Activated CD8-positive, alpha-beta T cell treated with anti-CD3 and anti-CD28 coated beads, Interleukin-2, amount 10 ng/mL, durations not matched to agents 7 days and 5 days (primary cell): Measurements from ENCODE around the gene IFITM10. TPM values are rescaled to one million over a fixed set of nuclear protein-coding genes. Genes with fewer than 3 reads are reported as not detected.
A peak's percentile ranks its signal among the peaks of the same experiment; 100 is the strongest.

ENCODE experiments used
- ATAC-seq: fragments of 150-1000 bp; cut with Tn5 transposase; one replicate; pipeline ENCODE4 v1.10.0; 2021; ENCODE audit warnings: moderate library complexity
- CTCF ChIA-PET: fragments of 350-600 bp; sonication (Branson Sonifier 250); formaldehyde crosslinking; loops from one replicate; lab custom pipeline; 2021; ENCODE audit warnings: antibody characterized with exemption; lab: Charles Lee
- POLR2A ChIA-PET: fragments of 350-600 bp; sonication (Branson Sonifier 250); formaldehyde crosslinking; loops from one replicate; lab custom pipeline; 2021; ENCODE audit warnings: antibody characterized with exemption; lab: Charles Lee
- DNase-seq: peaks from one replicate; pipeline ENCODE4 v3.0.0-alpha.2; 2020
- H3K27ac Mint-ChIP-seq: one replicate; pipeline ENCODE4 v1.8.0; 2021; ENCODE audit warnings: mild to moderate bottlenecking, mixed read lengths
- H3K27me3 Mint-ChIP-seq: one replicate; pipeline ENCODE4 v1.8.0; 2021; ENCODE audit warnings: low read depth, mixed read lengths
- H3K36me3 Mint-ChIP-seq: one replicate; pipeline ENCODE4 v1.8.0; 2021; ENCODE audit warnings: low read depth, mixed read lengths
- H3K4me1 Mint-ChIP-seq: one replicate; pipeline ENCODE4 v1.8.0; 2021; ENCODE audit warnings: low read depth, mixed read lengths
- H3K4me3 Mint-ChIP-seq: one replicate; pipeline ENCODE4 v1.8.0; 2021; ENCODE audit warnings: mild to moderate bottlenecking, mixed read lengths
- H3K9me3 Mint-ChIP-seq: one replicate; pipeline ENCODE4 v1.8.0; 2022; ENCODE audit warnings: mixed read lengths; ENCODE audit not compliant: insufficient read depth
- total RNA-seq, 2 experiments: library from RNA; stranded (reverse); gene quantifications; one replicate each; pipeline ENCODE4 v1.2.3, GENCODE V29; 2021

The IFITM10 gene
- total RNA-seq, 2 experiments from 2014 or later: 0.63 to 1.0 TPM

GRCh38 chr11:1760351-1761109 lies 10.1 kb upstream of the IFITM10 start:
- peaks cover 72% of the 10 kb centered on the region for H3K4me1 Mint-ChIP-seq
- ChIA-PET POLR2A (no interaction called here), CTCF (no interaction called here)
- H3K4me3 Mint-ChIP-seq: no peak overlapping the region
- peaks cover 52% of the 10 kb centered on the region for H3K36me3 Mint-ChIP-seq
- no peaks in the 10 kb centered on the region for H3K9me3 Mint-ChIP-seq
- peak overlapping the region; percentile 96 for H3K27ac Mint-ChIP-seq
- ATAC-seq: no peak
- H3K27me3 Mint-ChIP-seq: no peaks in the 10 kb centered on the region
- DNase-seq: no peak

GRCh38 chr11:1759851-1760220 lies 9.4 kb upstream of the IFITM10 start:
- Mint-ChIP-seq H3K36me3 (peaks cover 58% of the 10 kb centered on the region), H3K27me3 (no peaks in the 10 kb centered on the region), H3K4me3 (peak overlapping the region; percentile 46), H3K4me1 (peaks cover 79% of the 10 kb centered on the region), H3K9me3 (no peaks in the 10 kb centered on the region), H3K27ac (peak overlapping the region; percentile 96)
- ChIA-PET CTCF (no interaction called here), POLR2A (no interaction called here)
- DNase-seq: no peak
- ATAC-seq: no peak

GRCh38 chr11:1759151-1759850 lies 8.9 kb upstream of the IFITM10 start:
- H3K9me3 Mint-ChIP-seq: no peaks in the 10 kb centered on the region
- H3K27ac Mint-ChIP-seq: peak overlapping the region; percentile 96
- ChIA-PET CTCF (interaction anchor here (3.6 kb wide), 1 partner anchor 65 kb away, joined by 30 read pairs; no protein-coding TSS in a partner anchor), POLR2A (interaction anchor here (1.7 to 1.8 kb wide), 2 partner anchors 11 to 14 kb away, joined by 4 to 8 read pairs; no protein-coding TSS in a partner anchor)
- H3K36me3 Mint-ChIP-seq: peaks cover 59% of the 10 kb centered on the region
- no peaks in the 10 kb centered on the region for H3K27me3 Mint-ChIP-seq
- ATAC-seq: no peak
- peak overlapping the region; percentile 78 for H3K4me3 Mint-ChIP-seq
- peaks cover 80% of the 10 kb centered on the region for H3K4me1 Mint-ChIP-seq
- no peak for DNase-seq

- peak; percentile 0 for ATAC-seq
- Mint-ChIP-seq H3K36me3 (peaks cover 59% of the 10 kb centered on the region), H3K4me1 (peaks cover 78% of the 10 kb centered on the region), H3K4me3 (peak overlapping the region; percentile 78), H3K27me3 (no peaks in the 10 kb centered on the region), H3K9me3 (no peaks in the 10 kb centered on the region), H3K27ac (peak overlapping the region; percentile 96)
- CTCF ChIA-PET: interaction anchor here (1.1 to 3.6 kb wide), 6 partner anchors 51 to 132 kb away, joined by 3 to 30 read pairs (median 4); no protein-coding TSS in a partner anchor
- POLR2A ChIA-PET: interaction anchor here (0.6 to 1.8 kb wide), 4 partner anchors 12 to 132 kb away, joined by 3 to 8 read pairs (median 4); no protein-coding TSS in a partner anchor
- DNase-seq: no peak
Observed at GRCh38 chr11:1758611-1759150, 8.3 kb upstream of the IFITM10 start.

- Mint-ChIP-seq H3K9me3 (no peaks in the 10 kb centered on the region), H3K27ac (peak overlapping the region; percentile 96), H3K4me1 (peaks cover 82% of the 10 kb centered on the region), H3K36me3 (peaks cover 63% of the 10 kb centered on the region), H3K27me3 (no peaks in the 10 kb centered on the region), H3K4me3 (peak overlapping the region; percentile 78)
- ChIA-PET CTCF (interaction anchor here (1.1 to 3.6 kb wide), 7 partner anchors 50 to 133 kb away, joined by 3 to 30 read pairs (median 4); no protein-coding TSS in a partner anchor), POLR2A (interaction anchor here (0.6 to 1.8 kb wide), 8 partner anchors 8 to 133 kb away, joined by 3 to 8 read pairs (median 4); no protein-coding TSS in a partner anchor)
- DNase-seq (peak; percentile 85), ATAC-seq (peak; percentile 74)
Observed at GRCh38 chr11:1757861-1758610, 7.6 kb upstream of the IFITM10 start.

- ChIA-PET CTCF (interaction anchor here (0.7 to 3.6 kb wide), 8 partner anchors 49 to 134 kb away, joined by 3 to 30 read pairs (median 4); no protein-coding TSS in a partner anchor), POLR2A (interaction anchor here (0.9 to 1.8 kb wide), 7 partner anchors 8 to 63 kb away, joined by 3 to 8 read pairs (median 4); no protein-coding TSS in a partner anchor)
- Mint-ChIP-seq H3K27ac (peak overlapping the region; percentile 96), H3K36me3 (peaks cover 59% of the 10 kb centered on the region), H3K9me3 (no peaks in the 10 kb centered on the region), H3K4me3 (peak overlapping the region; percentile 78), H3K4me1 (peaks cover 78% of the 10 kb centered on the region), H3K27me3 (no peaks in the 10 kb centered on the region)
- peak; percentile 7 for ATAC-seq
- DNase-seq: no peak
Observed at GRCh38 chr11:1756791-1757771, 6.7 kb upstream of the IFITM10 start.

- Mint-ChIP-seq H3K27ac (peak overlapping the region; percentile 96), H3K9me3 (no peaks in the 10 kb centered on the region), H3K36me3 (peaks cover 54% of the 10 kb centered on the region), H3K4me3 (peak overlapping the region; percentile 78), H3K4me1 (peaks cover 72% of the 10 kb centered on the region), H3K27me3 (no peaks in the 10 kb centered on the region)
- ChIA-PET POLR2A (interaction anchor here (1.2 kb wide), 1 partner anchor 19 kb away, joined by 5 read pairs; no protein-coding TSS in a partner anchor), CTCF (interaction anchor here (3.6 kb wide), 1 partner anchor 62 kb away, joined by 30 read pairs; no protein-coding TSS in a partner anchor)
- ATAC-seq: no peak
- DNase-seq: no peak
Observed at GRCh38 chr11:1755692-1756561, 5.5 kb upstream of the IFITM10 start.

GRCh38 chr11:1755344-1755691 lies 4.9 kb upstream of the IFITM10 start:
- Mint-ChIP-seq H3K4me3 (peak overlapping the region; percentile 78), H3K27me3 (peaks cover 4% of the 10 kb centered on the region), H3K4me1 (peaks cover 70% of the 10 kb centered on the region), H3K36me3 (peaks cover 51% of the 10 kb centered on the region), H3K9me3 (no peaks in the 10 kb centered on the region), H3K27ac (peak overlapping the region; percentile 96)
- CTCF ChIA-PET: no interaction called here
- ATAC-seq (no peak), DNase-seq (no peak)
- POLR2A ChIA-PET: interaction anchor here (1.2 kb wide), 1 partner anchor 18 kb away, joined by 5 read pairs; no protein-coding TSS in a partner anchor

GRCh38 chr11:1754376-1755150 lies 4.2 kb upstream of the IFITM10 start:
- H3K27ac Mint-ChIP-seq: peak overlapping the region; percentile 20
- CTCF ChIA-PET: no interaction called here
- POLR2A ChIA-PET: interaction anchor here (1.2 kb wide), 1 partner anchor 17 kb away, joined by 5 read pairs; no protein-coding TSS in a partner anchor

More at GRCh38 chr11:1754376-1755150, 4.2 kb upstream of the IFITM10 start:
- no peaks in the 10 kb centered on the region for H3K9me3 Mint-ChIP-seq
- peaks cover 46% of the 10 kb centered on the region for H3K36me3 Mint-ChIP-seq
- peaks cover 12% of the 10 kb centered on the region for H3K27me3 Mint-ChIP-seq
- ATAC-seq (no peak), DNase-seq (no peak)
- no peak overlapping the region for H3K4me3 Mint-ChIP-seq
- peaks cover 70% of the 10 kb centered on the region for H3K4me1 Mint-ChIP-seq
